Fibroblast of lung (primary cell): ENCODE measurements around the gene ABCF2. TPM values are rescaled to one million over a fixed set of nuclear protein-coding genes. Genes with fewer than 3 reads are reported as not detected.

Experiments used
- DNase-seq, 2 donors: peaks; one replicate each; pipeline versions ENCODE4 v3.0.0 to v3.0.0-alpha.2; 2010; ENCODE audit warnings: low read depth in 2 of 2
- H2AFZ ChIP-seq: 2 replicates; pipeline ENCODE4 v1.5.1; 2012; ENCODE audit warnings: low read length, control low read depth, inconsistent platforms
- H3K27ac ChIP-seq: 2 replicates; pipeline ENCODE4 v1.5.1; 2011; ENCODE audit warnings: low read length, control low read depth; ENCODE audit not compliant: insufficient read depth
- H3K27me3 ChIP-seq: 2 replicates; pipeline ENCODE4 v1.5.1; 2011; ENCODE audit warnings: mild to moderate bottlenecking, low read length; ENCODE audit not compliant: control insufficient read depth, insufficient read depth
- H3K36me3 ChIP-seq: 2 replicates; pipeline ENCODE4 v1.5.1; 2011; ENCODE audit warnings: low read length; ENCODE audit not compliant: control insufficient read depth, insufficient read depth
- H3K4me1 ChIP-seq: 2 replicates; pipeline ENCODE4 v1.5.1; 2011; ENCODE audit warnings: low read length; ENCODE audit not compliant: control insufficient read depth, insufficient read depth; ENCODE audit errors: extremely low read depth
- H3K4me2 ChIP-seq: 2 replicates; pipeline ENCODE4 v1.5.1; 2011; ENCODE audit warnings: low read length, control low read depth; ENCODE audit not compliant: insufficient read depth; ENCODE audit errors: extremely low read depth
- H3K4me3 ChIP-seq, 4 experiments: fragments of 200-600 bp in 1 of 4; sonication (generic) in 1 of 4; replicated peaks in 1 of 4; 2 replicates each; pipeline ENCODE4 v1.5.1; 2011 to 2016; ENCODE audit warnings: low read length in 4 of 4, low read depth in 3 of 4, mild to moderate bottlenecking in 3 of 4, control low read depth in 2 of 4, inconsistent platforms in 1 of 4, mixed read lengths in 1 of 4; ENCODE audit not compliant: insufficient read depth in 1 of 4; ENCODE audit errors: control extremely low read depth in 1 of 4
- H3K79me2 ChIP-seq: 2 replicates; pipeline ENCODE4 v1.5.1; 2012; ENCODE audit warnings: mild to moderate bottlenecking, low read length, inconsistent platforms; ENCODE audit not compliant: control insufficient read depth, insufficient read depth
- H3K9ac ChIP-seq: 2 replicates; pipeline ENCODE4 v1.5.1; 2011; ENCODE audit warnings: mild to moderate bottlenecking, low read length, control low read depth; ENCODE audit not compliant: insufficient read depth
- H3K9me3 ChIP-seq: 2 replicates; pipeline ENCODE4 v1.5.1; 2012; ENCODE audit warnings: low read depth, low read length; ENCODE audit not compliant: control insufficient read depth, insufficient read depth
- H4K20me1 ChIP-seq: 2 replicates; pipeline ENCODE4 v1.5.1; 2011; ENCODE audit warnings: low read length; ENCODE audit not compliant: control insufficient read depth, insufficient read depth; ENCODE audit errors: extremely low read depth
- CTCF ChIP-seq, 2 donors: IDR thresholded peaks in 1 of 2; conservative IDR thresholded peaks in 1 of 2; 1 replicate in 1 of 2; 2 replicates in 1 of 2; pipeline ENCODE4 v1.5.1; 2011 to 2012; ENCODE audit warnings: low read length in 2 of 2, control low read depth in 1 of 2, inconsistent platforms in 1 of 2, low read depth in 1 of 2, mild to moderate bottlenecking in 1 of 2
- EZH2 ChIP-seq: IDR thresholded peaks from 2 replicates; pipeline ENCODE4 v1.5.1; 2012; ENCODE audit warnings: low read length, control low read depth, mild to moderate bottlenecking; ENCODE audit errors: missing control alignments
- polyA plus RNA-seq, 2 donors: library from polyadenylated mRNA; depleted of rRNA in 1 of 2; stranded (reverse) in 1 of 2; unstranded in 1 of 2; fragments of >200 nt; gene quantifications; 2 replicates each; pipeline ENCODE4 v1.2.1, GENCODE V29; 2011 to 2012; ENCODE audit warnings: missing spikeins in 1 of 2
- total RNA-seq: library from RNA; depleted of rRNA; stranded (reverse); fragments of >200 nt; gene quantifications from 2 replicates; pipeline ENCODE4 v1.2.1, GENCODE V29; 2014

Gene ABCF2
- total and polyA plus RNA-seq, 2 donors (not counting 1 experiment from before 2014, with no cell fraction given): 41.6 to 46.4 TPM

- H3K9me3 ChIP-seq: no peaks in the 10 kb centered on the region
- no peak overlapping the region for H2AFZ ChIP-seq
- no peaks in the 10 kb centered on the region for H3K36me3 ChIP-seq
- no peak overlapping the region for H3K9ac ChIP-seq
- no peak overlapping the region for H3K4me2 ChIP-seq
- DNase-seq: no peak
- H3K4me3 ChIP-seq: no peak overlapping the region
- no peaks in the 10 kb centered on the region for H3K79me2 ChIP-seq
- peaks cover 12% of the 10 kb centered on the region for H3K27me3 ChIP-seq
- TF ChIP-seq CTCF (conservative IDR thresholded peaks at IDR 0.05 in 1 of 2, IDR thresholded peaks at IDR 0.05 in 1 of 2; ENCODE audit: low read depth in 1 of 2, low read length in 2 of 2): no peak
- TF ChIP-seq EZH2: no peak
- H3K27ac ChIP-seq: no peak overlapping the region
- no peaks in the 10 kb centered on the region for H4K20me1 ChIP-seq
- no peaks in the 10 kb centered on the region for H3K4me1 ChIP-seq
Observed at GRCh38 chr7:151269511-151269910, 42.5 kb upstream of the ABCF2 start.

GRCh38 chr7:151265351-151265931, 38.4 kb upstream of the ABCF2 start:
- no peak overlapping the region for H2AFZ ChIP-seq

GRCh38 chr7:151264615-151265014, 37.6 kb upstream of the ABCF2 start:
- Histone ChIP-seq H3K9ac (no peak overlapping the region), H3K4me2 (no peak overlapping the region), H3K4me1 (no peaks in the 10 kb centered on the region), H4K20me1 (no peaks in the 10 kb centered on the region), H3K27ac (no peak overlapping the region), H2AFZ (no peak overlapping the region), H3K79me2 (no peaks in the 10 kb centered on the region), H3K27me3 (peaks cover 34% of the 10 kb centered on the region), H3K36me3 (no peaks in the 10 kb centered on the region), H3K9me3 (no peaks in the 10 kb centered on the region), H3K4me3 (no peak overlapping the region)
- no peak for DNase-seq
- TF ChIP-seq CTCF (conservative IDR thresholded peaks at IDR 0.05 in 1 of 2, IDR thresholded peaks at IDR 0.05 in 1 of 2; ENCODE audit: low read depth in 1 of 2, low read length in 2 of 2): no peak
- no peak for TF ChIP-seq EZH2

More at GRCh38 chr7:151265351-151265931, 38.4 kb upstream of the ABCF2 start:
- Histone ChIP-seq H3K27ac (no peak overlapping the region), H3K27me3 (peaks cover 32% of the 10 kb centered on the region), H3K79me2 (no peaks in the 10 kb centered on the region), H3K9ac (no peak overlapping the region), H3K4me3 (no peak overlapping the region), H3K4me1 (no peaks in the 10 kb centered on the region), H3K36me3 (no peaks in the 10 kb centered on the region), H3K4me2 (no peak overlapping the region), H3K9me3 (no peaks in the 10 kb centered on the region), H4K20me1 (no peaks in the 10 kb centered on the region)
- no peak for TF ChIP-seq CTCF (conservative IDR thresholded peaks at IDR 0.05 in 1 of 2, IDR thresholded peaks at IDR 0.05 in 1 of 2; ENCODE audit: low read depth in 1 of 2, low read length in 2 of 2)
- TF ChIP-seq EZH2: no peak
- DNase-seq: no peak
